CD4-positive, alpha-beta T cell treated with Interleukin-12 subunit alpha and Interleukin-12 subunit beta, for 1 hour (primary cell): Measurements from ENCODE around the gene BCAP31.

Source experiments
- DNase-seq: peaks from one replicate; pipeline ENCODE4 v3.0.0-alpha.2; 2020

BCAP31 gene

GRCh38 chrX:153724252-153725038, at the start of gene BCAP31, which contains the start of gene ABCD1:
BCAP31 (minus strand) TSS chrX:153724387; CDS start chrX:153723244, 1,143 bp downstream.
ABCD1 (plus strand) TSS chrX:153724856; CDS start chrX:153725267, 411 bp downstream.
- DNase-seq: peak; percentile 91

- no peak for DNase-seq
Measured at GRCh38 chrX:153773218-153773611, 49.0 kb upstream of the BCAP31 start.

GRCh38 chrX:153772316-153773217, 48.4 kb upstream of the BCAP31 start:
- no peak for DNase-seq

GRCh38 chrX:153771415-153772315, 47.5 kb upstream of the BCAP31 start:
- no peak for DNase-seq

- no peak for DNase-seq
Measured at GRCh38 chrX:153770601-153771414, 46.6 kb upstream of the BCAP31 start.

GRCh38 chrX:153769865-153770600, 45.8 kb upstream of the BCAP31 start:
- DNase-seq: no peak

- no peak for DNase-seq
Measured at GRCh38 chrX:153769158-153769864, 45.1 kb upstream of the BCAP31 start.

- no peak for DNase-seq
Measured at GRCh38 chrX:153768311-153769157, 44.3 kb upstream of the BCAP31 start.

- DNase-seq: no peak
Measured at GRCh38 chrX:153767674-153768055, 43.5 kb upstream of the BCAP31 start.

- DNase-seq: no peak
Measured at GRCh38 chrX:153766871-153767673, 42.9 kb upstream of the BCAP31 start.

GRCh38 chrX:153766098-153766817, 42.1 kb upstream of the BCAP31 start:
- DNase-seq: no peak

- DNase-seq: no peak
Measured at GRCh38 chrX:153765138-153766079, 41.2 kb upstream of the BCAP31 start.

GRCh38 chrX:153764786-153765137, 40.6 kb upstream of the BCAP31 start:
- DNase-seq: no peak

- DNase-seq: peak; percentile 77
Measured at GRCh38 chrX:153763989-153764755, 40.0 kb upstream of the BCAP31 start, which contains the start of gene PLXNB3. PLXNB3 (plus strand) TSS chrX:153764249; CDS start chrX:153765536, 1,287 bp downstream.

- no peak for DNase-seq
Measured at GRCh38 chrX:153763298-153763932, 39.2 kb upstream of the BCAP31 start.
